Left hindlimb (tissue), 1 donor: ENCODE results near the gene SMC3.
"Not testable (repeated sequence)": the region's sequence is repeated elsewhere in the genome, so short reads cannot be mapped to it uniquely, and the experiment has no call there.

Experiments
- DNase-seq: peaks from one replicate; pipeline ENCODE4 v3.0.0-alpha.2; 2018

The SMC3 gene

DNA sequence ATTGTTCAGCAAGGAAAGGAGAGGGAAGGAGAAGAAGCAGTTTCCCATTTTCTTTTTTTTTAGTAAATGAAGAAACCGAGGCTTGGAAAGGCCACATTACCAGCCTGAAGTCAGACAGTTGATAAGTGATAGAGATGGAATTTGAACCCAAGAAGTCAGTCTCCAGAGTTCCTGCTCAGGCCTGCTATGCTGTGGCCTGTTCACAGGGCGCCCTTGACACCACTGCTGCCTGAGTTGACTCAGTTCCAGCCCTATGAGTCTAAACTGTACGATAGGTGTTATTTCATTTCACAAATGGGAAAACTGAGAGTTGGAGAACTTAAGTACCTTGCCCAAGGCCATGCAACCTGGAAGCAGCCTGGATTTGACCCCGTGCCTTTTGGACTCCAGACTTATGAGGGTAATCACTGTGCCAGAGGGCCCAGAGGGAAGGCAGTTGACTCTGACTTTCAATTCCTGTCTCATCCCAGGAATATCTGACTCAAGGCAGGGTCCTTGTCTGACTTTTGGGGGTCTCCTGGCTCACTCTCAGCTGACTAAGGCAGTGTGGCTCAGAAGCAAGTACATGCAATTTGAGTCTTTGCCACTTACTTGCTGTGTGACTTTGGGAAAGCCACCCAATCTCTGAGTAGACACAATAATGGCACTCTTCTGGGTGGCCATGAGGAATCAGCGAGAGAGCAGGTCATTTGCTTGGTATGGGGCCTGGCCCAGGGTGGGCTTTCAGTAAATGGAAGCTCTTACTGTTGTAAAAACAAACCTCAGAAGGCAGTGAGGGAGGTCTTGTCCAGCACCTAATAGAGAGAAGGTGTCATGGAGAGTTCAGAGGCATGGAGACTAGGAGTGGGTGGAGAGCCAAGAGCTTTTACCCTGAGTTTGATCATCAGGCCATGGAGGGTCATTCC lies 58.7 kb downstream of the SMC3 start:
- DNase-seq: no peak

DNA sequence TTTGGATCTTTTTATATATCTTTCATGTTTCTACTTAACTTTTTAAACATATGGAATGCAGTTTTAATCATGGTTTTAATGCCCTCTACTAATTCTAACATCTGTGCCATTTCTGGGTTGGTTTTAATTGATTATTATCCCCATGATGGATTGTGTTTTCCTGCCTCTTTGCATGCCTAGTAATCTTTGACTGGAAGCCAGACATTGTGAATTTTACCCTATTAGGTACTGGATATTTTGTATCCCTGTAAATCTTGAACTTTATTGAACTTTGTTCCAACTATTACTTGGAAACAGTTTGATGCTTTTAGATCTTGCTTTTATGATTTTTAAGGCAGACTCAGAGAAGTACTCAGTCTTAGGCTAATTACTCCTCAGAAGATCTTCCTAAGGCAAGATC lies 60.7 kb downstream of the SMC3 start:
- no peak for DNase-seq

GRCh38 chr10:110629680-110630191 lies 62.2 kb downstream of the SMC3 start:
- no peak for DNase-seq

DNA sequence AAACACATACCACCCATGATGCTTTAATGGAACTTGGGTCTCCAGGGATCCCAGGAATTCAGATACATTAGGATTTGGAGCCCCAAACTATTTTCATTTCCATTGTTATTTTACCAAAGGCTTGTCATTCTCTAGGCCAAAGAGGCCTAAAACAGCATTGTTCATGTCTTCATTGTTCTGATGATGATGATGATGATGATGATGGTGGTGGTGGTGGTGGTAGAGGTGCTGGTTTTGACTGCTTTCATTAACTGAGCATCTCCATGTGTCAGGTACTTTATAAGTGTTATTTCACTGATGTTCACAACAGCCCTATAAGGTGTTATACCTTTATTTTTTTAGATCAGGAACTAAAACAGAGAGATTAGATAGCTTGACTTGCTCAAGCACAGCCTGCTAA lies 64.4 kb downstream of the SMC3 start:
- no peak for DNase-seq

DNA sequence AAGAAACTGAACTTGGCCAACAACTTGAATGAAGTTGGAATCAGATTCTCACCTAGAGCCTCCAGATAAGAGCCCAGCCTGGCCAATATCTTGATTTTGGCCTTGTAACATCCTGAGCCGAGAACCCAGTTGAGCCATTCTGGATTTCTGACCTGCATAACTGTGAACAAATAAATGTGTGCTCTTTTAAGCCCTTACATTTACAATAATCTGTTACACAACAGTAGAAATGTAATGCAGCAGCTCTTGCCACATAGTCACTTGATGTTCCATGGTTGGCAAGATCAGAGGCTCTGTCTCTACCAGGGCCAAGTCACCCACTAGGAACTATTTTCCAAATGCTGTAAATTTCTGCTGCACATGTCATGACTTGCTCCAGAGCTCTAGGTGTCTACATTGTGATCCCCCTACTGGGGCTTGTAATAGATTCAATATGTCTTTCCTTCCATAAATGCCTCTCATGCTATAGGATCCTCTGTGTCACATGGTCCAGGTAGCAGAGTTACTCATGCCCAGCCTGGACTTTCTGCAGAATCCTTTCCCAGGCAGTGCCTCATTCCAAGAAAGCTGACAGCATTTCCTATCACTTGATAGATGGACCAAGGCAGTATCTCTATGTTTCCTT lies 65.2 kb downstream of the SMC3 start:
- no peak for DNase-seq

DNA sequence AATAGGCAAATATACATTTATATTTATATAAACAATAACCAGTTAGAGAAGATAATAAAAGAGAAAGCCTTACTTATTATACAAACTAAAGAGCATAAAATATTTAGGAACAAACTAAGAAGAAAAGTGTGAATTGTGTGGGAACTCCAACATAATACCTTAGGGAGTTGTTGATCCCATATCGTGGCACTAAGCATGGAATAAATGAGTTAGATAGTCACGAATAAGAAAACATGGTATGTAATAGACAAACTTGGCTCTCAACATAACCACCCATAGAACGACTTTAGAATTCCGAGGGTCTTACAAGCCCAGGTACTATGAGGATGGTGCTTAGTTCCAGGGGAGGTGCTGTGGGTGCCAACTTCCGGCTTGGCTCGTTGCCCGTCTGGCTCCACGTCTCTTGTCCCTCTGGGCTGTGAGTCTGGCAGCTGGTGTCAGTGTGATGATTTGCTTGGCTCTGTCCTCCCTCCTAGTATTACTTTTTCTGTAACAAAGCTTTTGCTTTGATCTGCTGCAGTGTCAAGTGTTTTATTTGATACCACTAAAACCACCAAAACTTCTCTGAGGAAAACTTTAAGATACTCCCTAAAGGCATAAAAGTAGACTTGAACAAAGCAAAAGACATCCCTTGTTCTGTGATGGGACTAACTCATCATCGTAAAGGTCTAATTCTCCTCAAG lies 67.2 kb downstream of the SMC3 start:
- no peak for DNase-seq

- no peak for DNase-seq
Measured at GRCh38 chr10:110636572-110636931, 69.1 kb downstream of the SMC3 start.

GRCh38 chr10:110636932-110637557 lies 69.5 kb downstream of the SMC3 start:
- DNase-seq: peak; percentile 37

GRCh38 chr10:110637558-110638053 lies 70.1 kb downstream of the SMC3 start:
- DNase-seq: no peak

DNA sequence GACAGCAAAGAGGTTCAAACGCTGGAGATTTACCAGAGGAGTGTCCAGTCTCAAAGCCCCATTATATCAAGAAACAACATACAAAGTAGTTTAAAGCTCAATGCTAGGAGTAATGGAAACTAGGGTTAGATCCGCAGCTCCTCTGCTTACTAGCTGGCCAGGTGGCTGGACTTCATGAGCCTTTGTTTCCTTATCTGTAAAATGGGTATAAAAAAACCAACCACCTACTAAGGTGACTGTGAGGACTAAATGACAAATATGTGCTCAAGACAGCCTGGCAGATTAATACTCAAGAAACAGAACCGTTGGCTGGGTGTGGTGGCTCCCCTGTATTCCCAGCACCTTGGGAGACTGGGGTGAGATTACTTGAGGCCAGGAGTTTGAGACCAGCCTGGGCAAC lies 70.8 kb downstream of the SMC3 start:
- no peak for DNase-seq

DNA sequence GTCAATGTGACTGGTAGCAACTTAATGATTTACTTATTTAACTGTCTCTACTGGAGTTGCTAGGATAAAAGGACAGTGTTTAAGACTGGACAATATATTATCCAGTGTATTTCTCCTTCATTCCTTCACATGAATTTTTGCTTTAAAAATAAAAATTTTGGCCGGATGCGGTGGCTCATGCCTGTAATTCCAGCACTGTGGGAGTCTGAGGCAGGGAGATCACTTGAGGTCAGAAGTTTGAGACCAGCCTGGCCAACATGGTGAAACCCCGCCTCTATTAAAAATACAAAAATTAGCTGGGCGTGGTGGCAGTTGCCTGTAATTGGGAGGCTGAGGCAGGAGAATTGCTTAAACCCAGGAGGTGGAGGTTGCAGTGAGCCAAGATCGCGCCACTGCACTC lies 71.6 kb downstream of the SMC3 start:
- not testable (repeated sequence) for DNase-seq

- DNase-seq: not testable (repeated sequence)
Measured at GRCh38 chr10:110639858-110640257, 72.4 kb downstream of the SMC3 start.

- DNase-seq: no peak
Measured at GRCh38 chr10:110641256-110641655, 73.8 kb downstream of the SMC3 start.

DNA sequence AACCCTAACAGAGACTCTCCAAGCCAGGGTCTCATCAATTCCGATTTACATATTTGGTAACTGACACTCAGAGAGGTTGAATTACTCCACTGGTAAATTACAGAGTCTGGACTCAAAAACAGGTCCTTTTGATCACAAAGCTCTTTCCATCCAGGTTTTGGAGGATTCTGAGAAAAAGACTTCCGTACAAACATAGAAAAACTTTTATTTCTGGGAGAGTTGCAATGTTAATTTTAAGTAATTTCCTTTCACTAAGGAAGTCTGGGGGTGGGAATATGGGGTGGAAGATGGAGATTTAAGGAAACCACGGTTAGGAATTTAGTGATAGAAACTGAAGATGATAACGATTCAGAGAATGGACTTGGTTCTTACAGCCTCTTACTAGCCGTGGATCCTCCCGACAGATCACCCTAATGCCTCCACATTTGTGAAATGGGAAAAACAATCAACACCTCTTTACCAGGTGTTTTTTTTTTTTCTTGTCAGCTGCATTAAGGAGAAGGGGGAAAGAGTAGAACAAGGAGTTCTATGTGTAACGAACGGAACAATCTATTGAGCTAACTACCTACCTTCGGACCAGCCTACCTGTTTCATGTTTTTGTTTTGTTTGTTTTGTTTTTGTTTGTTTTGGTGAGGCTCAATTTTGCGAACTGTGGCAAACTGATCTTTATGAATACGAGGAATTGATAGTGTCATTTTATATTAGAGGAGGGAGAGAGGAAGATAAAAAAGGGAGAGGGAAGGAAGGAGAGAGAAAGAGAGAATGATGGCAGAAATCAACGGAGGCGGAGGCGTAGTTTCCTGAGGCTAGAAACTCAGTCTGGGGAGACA lies 74.9 kb downstream of the SMC3 start:
- no peak for DNase-seq

DNA sequence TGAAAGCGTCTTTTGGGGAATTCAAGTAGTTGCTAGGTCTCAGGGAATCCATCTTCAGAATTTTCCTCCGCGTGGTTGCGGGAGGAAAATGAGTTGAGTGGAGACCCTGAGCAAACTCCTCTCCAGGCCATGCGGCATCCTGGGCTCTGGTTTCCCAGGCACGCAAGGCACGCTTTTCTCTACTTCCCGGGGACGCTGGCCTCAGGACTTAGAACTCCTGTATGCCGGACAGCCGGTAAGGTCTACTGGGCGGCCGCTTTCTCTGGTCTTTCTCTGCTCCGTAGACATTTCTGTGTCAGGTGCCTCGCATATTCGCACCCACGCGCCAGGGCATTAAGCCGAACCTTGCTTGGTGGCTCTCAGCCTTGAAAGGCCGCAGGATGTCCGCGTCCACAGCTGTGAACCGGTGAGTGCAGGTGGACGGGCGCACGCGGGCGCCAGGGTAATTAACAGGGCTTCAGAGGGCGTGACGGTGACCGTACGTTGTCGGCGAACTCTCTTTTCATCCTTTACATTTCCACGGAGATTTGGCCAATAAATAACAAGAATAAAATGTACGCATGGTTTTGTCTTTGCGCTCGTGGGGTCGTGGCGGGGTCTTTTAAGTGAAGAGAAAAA lies 75.6 kb downstream of the SMC3 start:
- DNase-seq: no peak

DNA sequence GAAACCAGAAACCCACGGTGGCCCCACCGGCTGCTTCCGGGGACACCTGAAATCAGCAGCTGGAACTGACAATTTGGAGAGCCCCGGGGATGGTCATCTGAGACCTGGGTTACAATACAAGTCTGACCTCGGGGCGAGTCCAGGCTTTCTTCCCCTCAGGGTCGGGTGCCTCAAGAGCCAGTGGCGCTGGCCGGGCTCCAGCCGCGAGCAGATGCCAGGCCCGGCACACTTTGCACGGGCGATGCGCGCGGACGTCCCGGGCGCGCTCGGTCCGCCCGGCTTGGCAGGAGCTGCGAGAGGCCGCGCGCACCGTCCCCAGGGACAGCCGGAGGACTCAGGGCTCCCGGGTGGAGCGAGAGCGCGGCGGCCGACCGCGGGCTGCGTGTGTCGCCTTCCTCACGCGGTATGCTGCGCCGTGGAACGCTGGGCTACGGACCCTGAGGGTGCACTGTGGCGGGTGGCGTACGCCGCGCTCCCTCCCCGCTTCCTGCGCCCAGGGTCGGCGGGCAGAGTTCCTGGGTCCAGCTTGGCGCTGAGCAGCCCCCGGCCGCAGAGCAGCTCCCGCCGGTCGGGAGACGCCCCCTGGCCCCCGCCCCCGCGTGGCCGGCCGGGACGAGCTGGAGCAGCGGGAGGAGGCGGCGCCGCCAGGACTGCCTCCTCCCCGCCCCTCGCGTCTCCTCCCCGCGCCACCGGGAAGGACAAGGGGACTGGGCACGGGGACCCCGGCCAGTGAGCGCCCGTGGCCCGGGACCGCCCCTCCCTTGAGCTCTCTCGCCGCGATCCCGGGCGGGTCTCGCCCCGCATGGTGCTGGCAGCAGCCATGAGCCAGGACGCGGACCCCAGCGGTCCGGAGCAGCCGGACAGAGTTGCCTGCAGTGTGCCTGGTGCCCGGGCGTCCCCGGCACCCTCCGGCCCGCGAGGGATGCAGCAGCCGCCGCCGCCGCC lies 76.4 kb downstream of the SMC3 start, which contains the start of gene RBM20:
Gene RBM20, plus strand, starts transcription at position 684 of the 945 bp plus-strand sequence. Its CDS starts 119 bp downstream, at position 803.
- DNase-seq: peak; percentile 72

- no peak for DNase-seq
Measured at GRCh38 chr10:110644598-110645462, 77.3 kb downstream of the SMC3 start.

DNA sequence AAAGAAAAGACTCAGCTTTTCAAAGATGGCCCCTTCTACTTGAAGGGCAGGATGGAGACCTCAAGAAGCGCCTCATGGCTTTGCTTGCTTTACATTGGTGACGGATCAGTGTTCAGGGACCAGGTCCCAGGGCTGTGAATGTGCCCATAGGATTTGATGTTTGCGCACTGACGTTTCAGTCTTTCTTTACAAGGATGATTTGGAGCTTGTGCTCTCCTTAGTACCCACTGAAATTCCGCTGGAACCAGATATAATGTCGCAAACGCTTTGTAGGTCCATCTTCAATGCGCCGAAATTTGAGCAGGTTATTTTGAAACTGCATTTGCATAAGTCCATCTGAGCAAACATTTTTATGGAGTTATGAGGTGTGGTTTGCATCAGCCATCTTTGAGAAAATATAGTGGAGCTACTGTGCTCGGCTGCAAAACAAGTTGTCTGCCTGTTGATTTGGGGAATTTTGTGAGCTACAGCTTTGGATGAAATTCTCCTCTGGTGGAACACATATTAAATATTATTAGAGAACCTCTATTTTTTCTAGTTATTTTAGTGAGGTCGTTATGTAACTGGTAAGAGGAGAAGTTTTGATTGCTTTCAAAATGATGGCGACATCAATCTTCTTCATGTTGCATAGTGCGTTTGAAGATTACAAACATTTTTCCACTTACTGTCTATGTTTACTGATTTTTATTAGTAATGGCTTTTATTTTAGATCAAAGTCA lies 79.1 kb downstream of the SMC3 start:
- DNase-seq: no peak

- DNase-seq: no peak
Measured at GRCh38 chr10:110647136-110647430, 79.6 kb downstream of the SMC3 start.
